OCI-LY7 (cell line): ENCODE measurements around the gene RAD54L.

Experiments used
- EZH2phosphoT487 ChIP-seq: fragments of 200-600 bp; sonication (generic); IDR thresholded peaks from 2 replicates; pipeline ENCODE4 v1.6.1; 2018; ENCODE audit warnings: low read depth, borderline replicate concordance, mild to moderate bottlenecking, mixed run types, antibody characterized with exemption, low read length, moderate library complexity, mixed read lengths
- TF ChIP-seq, protein P1 (sequence below): fragments of 200-600 bp; sonication (generic); conservative IDR thresholded peaks from 2 replicates; pipeline ENCODE4 v1.5.1; 2014; ENCODE audit warnings: mild to moderate bottlenecking, antibody characterized with exemption, low read length, moderate library complexity, mixed read lengths

DNA sequence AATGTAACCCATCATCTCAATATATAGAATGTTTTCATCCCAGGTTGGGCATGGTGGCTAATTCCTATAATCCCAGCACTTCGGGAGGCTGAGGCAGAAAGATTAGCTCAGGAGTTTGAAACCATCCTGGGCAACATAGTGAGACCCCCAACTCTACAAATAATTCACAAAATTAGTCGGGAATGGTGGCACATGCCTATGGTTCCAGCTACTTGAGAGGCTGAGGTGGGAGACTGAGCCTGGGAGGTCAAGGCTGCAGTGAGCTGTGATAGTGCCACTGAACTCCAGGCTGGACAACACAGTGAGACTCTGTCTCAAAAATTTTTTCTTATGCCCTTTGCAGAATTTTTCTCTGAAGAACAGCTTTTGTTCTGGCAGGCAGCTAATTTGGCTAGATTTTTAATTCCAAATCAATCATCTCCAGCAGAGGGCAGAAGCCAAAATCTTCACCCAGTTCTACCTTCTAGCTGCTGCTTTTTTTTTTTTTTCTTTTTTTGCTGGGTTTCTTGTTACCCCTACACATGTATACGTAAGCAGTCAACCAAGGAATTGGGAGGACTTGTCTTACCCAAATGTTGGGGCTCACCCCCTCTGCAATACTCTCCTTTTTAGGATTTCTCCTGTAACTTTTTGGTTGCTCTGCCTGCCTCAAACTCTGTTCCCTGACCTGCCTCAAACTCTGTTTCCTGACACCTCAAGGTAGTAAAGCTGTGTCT is 2.7 kb upstream of the RAD54L start:
- TF ChIP-seq, protein P1, sequence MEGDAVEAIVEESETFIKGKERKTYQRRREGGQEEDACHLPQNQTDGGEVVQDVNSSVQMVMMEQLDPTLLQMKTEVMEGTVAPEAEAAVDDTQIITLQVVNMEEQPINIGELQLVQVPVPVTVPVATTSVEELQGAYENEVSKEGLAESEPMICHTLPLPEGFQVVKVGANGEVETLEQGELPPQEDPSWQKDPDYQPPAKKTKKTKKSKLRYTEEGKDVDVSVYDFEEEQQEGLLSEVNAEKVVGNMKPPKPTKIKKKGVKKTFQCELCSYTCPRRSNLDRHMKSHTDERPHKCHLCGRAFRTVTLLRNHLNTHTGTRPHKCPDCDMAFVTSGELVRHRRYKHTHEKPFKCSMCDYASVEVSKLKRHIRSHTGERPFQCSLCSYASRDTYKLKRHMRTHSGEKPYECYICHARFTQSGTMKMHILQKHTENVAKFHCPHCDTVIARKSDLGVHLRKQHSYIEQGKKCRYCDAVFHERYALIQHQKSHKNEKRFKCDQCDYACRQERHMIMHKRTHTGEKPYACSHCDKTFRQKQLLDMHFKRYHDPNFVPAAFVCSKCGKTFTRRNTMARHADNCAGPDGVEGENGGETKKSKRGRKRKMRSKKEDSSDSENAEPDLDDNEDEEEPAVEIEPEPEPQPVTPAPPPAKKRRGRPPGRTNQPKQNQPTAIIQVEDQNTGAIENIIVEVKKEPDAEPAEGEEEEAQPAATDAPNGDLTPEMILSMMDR = peak; percentile 83
- no peak for TF ChIP-seq EZH2phosphoT487
